Measurements from ENCODE around the gene USP36. TPM values are rescaled to one million over a fixed set of nuclear protein-coding genes. Genes with fewer than 3 reads are reported as not detected.

Gene USP36
- total and polyA plus RNA-seq, 4 donors: 8.0 to 20.7 (median 10.5) TPM

- TF ChIP-seq HNF4A (conservative IDR thresholded peaks at IDR 0.05) (no peak), HNF4G (IDR thresholded peaks at IDR 0.05) (no peak), GABPA (IDR thresholded peaks at IDR 0.05 in 1 of 2, conservative IDR thresholded peaks at IDR 0.05 in 1 of 2) (no peak), ATF3 (IDR thresholded peaks at IDR 0.05) (no peak), FOXA2 (IDR thresholded peaks at IDR 0.05) (no peak), ZBTB33 (IDR thresholded peaks at IDR 0.05) (no peak), EGR1 (IDR thresholded peaks at IDR 0.05; ENCODE audit: low read depth in 2 of 2) (no peak), NR2F2 (IDR thresholded peaks at IDR 0.05) (no peak), FOXA1 (IDR thresholded peaks at IDR 0.05) (no peak), CTCF (IDR thresholded peaks at IDR 0.05; ENCODE audit: low read depth, low read length, missing input control) (no peak), RXRA (IDR thresholded peaks at IDR 0.05) (no peak), JUND (IDR thresholded peaks at IDR 0.05) (no peak), TAF1 (conservative IDR thresholded peaks at IDR 0.05) (no peak), SP1 (IDR thresholded peaks at IDR 0.05) (no peak), MAX (IDR thresholded peaks at IDR 0.05) (no peak), REST (IDR thresholded peaks at IDR 0.05) (no peak), RAD21 (IDR thresholded peaks at IDR 0.05) (no peak), YY1 (IDR thresholded peaks at IDR 0.05) (no peak)
- H3K36me3 ChIP-seq (ENCODE audit: control insufficient read depth in 4 of 4, insufficient read depth in 3 of 4, low read depth in 1 of 4, low read length in 3 of 4): peaks cover 23 to 78% (median 38%) of the 10 kb centered on the region in 4 donors
- H3K4me3 ChIP-seq (ENCODE audit: low read depth in 1 of 3, low read length in 3 of 3): no peak overlapping the region
- H3K9me3 ChIP-seq (ENCODE audit: control insufficient read depth in 4 of 4, low read length in 3 of 4): no peaks in the 10 kb centered on the region
- H3K27ac ChIP-seq (ENCODE audit: low read depth in 1 of 2, low read length in 2 of 2): peak overlapping the region in 1 of 2 donors; percentile 7
- WGBS: 90% methylated on average over 14 of the region's 14 CpGs
- H3K27me3 ChIP-seq (ENCODE audit: control insufficient read depth in 4 of 4, insufficient read depth in 4 of 4, low read length in 3 of 4): no peaks in the 10 kb centered on the region
- no peaks in the 10 kb centered on the region for H3K4me1 ChIP-seq (ENCODE audit: control insufficient read depth in 4 of 4, insufficient read depth in 4 of 4, low read length in 3 of 4)
- peak overlapping the region in 1 of 2 donors; percentile 43 for H3K9ac ChIP-seq (ENCODE audit: low read depth in 1 of 2, low read length in 2 of 2)
- DNase-seq (ENCODE audit: low spot score): no peak
Measured at GRCh38 chr17:78805301-78805700, 35.3 kb downstream of the USP36 start.
